RWPE1 (cell line): ENCODE results near the gene EGR4.

Source experiments
- CTCF ChIA-PET: fragments of 350-600 bp; sonication (Branson Sonifier 250); formaldehyde crosslinking; extraction: SDS; loops from one replicate; lab custom pipeline; 2021; lab: Yijun Ruan, JAX
- POLR2A ChIA-PET: fragments of 400-600 bp; formaldehyde crosslinking; extraction: SDS; loops from one replicate; lab custom pipeline; 2020; ENCODE audit warnings: antibody characterized with exemption; ENCODE audit not compliant: low non-redundant PET; lab: Yijun Ruan, JAX
- DNase-seq: peaks from one replicate; pipeline ENCODE4 v3.0.0; 2012; ENCODE audit warnings: low spot score
- H3K27ac ChIP-seq: fragments of 450-650 bp; 2 replicates; pipeline ENCODE4 v1.5.1; 2017
- TF ChIP-seq, protein P1 (sequence below): fragments of 450-650 bp; conservative IDR thresholded peaks from 2 replicates; pipeline ENCODE4 v1.5.1; 2017; ENCODE audit warnings: low read depth, mild to moderate bottlenecking

EGR4 gene

DNA sequence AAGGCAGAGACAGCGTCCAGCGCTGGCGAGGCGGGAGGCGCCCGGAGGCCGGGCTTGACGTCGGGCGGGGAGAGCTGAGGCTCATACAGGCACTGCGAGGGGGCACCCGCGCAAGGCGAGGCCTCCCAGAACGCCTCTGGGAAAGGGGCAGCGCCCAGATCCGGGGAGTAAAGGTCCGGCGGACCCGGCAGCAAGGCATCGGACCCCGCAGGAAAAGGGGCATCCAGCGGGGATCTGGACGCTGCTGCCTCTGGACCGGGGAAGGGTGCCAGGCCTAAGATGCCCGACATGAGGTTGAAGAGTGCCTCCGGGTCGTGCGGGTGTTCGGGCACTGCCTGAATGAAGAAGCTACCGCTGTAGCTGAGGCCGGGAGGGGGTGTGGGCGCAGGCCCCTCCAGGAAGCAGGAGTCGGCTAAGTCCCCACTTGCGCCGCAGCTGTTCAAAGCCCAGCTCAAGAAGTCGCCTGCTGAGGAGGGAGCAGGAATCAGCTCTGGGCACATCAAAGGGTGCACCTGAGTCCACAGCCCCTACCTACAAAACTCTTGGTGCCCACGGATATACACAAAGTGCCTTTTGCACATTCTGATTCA is 937 bp downstream of the EGR4 start:
- TF ChIP-seq, protein P1, sequence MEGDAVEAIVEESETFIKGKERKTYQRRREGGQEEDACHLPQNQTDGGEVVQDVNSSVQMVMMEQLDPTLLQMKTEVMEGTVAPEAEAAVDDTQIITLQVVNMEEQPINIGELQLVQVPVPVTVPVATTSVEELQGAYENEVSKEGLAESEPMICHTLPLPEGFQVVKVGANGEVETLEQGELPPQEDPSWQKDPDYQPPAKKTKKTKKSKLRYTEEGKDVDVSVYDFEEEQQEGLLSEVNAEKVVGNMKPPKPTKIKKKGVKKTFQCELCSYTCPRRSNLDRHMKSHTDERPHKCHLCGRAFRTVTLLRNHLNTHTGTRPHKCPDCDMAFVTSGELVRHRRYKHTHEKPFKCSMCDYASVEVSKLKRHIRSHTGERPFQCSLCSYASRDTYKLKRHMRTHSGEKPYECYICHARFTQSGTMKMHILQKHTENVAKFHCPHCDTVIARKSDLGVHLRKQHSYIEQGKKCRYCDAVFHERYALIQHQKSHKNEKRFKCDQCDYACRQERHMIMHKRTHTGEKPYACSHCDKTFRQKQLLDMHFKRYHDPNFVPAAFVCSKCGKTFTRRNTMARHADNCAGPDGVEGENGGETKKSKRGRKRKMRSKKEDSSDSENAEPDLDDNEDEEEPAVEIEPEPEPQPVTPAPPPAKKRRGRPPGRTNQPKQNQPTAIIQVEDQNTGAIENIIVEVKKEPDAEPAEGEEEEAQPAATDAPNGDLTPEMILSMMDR, result no peak
- DNase-seq, result no peak
- CTCF ChIA-PET, result interaction anchor here (1.0 to 1.2 kb wide), 2 partner anchors 22 to 23 kb away, joined by 6 to 7 read pairs; no protein-coding TSS in a partner anchor
- H3K27ac ChIP-seq, result no peak overlapping the region
- POLR2A ChIA-PET, result no interaction called here

DNA sequence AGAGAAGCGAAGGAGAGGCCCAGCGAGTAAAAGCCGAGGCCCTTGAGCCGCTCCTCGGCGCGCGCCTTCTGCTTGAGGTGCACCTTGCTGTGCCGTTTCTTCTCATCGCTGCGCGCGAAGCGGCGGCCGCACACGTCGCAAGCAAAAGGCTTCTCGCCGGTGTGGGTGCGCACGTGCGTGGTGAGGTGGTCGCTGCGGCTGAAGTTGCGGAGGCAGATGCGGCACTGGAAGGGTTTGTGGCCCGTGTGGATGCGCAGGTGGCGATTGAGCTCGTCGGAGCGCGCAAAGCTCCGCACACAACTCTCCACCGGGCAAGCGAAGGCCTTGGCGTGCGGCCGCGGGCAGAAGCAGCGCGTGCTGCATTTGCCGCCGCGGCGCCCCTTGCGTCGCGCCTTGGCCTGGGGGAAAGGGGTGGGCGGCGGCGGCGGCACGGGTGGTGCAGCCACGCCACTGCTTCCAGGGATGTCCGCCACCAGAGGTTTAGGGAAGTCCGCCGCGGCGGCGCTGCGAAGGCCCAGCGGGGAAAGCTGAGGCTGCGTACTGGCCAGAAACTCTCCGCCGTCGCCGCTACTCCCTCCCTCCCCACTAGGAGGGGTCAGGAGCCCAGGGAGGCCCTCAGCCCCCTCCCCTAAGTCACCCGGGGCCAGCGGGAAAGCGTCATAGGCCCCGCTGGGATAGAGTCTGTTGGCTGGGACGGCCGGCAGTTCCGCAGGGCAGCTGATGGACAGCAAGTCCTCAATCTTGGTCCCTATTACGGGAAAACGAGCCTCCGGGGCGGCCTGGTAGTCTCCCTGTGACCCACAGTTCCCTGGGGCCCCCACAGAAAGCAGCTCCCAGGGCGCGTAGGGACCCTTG is 1.7 kb downstream of the EGR4 start:
- TF ChIP-seq, protein P1, result no peak
- no peak overlapping the region for H3K27ac ChIP-seq
- CTCF ChIA-PET, result interaction anchor here (0.5 to 1.2 kb wide), 4 partner anchors 13 to 47 kb away, joined by 3 to 7 read pairs (median 3); no protein-coding TSS in a partner anchor
- DNase-seq, result no peak
- POLR2A ChIA-PET, result no interaction called here

DNA sequence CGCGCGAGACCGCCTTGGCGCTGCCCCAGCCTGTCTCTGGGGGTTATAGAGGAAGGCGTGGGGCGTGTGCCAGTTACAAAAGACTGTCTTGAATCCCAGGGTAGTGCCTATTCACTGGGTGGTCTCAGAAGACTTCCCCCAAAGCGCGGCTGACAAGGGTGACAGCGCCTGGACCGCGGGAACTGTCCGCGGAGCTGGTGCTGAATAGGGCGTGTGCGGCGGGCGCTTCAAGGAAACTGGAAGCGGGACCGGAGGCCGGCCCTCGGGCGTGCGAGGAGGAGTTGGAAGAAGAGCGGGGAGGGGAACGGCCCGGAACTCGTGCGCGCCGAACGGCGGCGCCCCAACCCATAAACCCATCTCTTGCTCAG is 2.3 kb downstream of the EGR4 start:
- ChIA-PET CTCF (interaction anchor here (0.5 to 1.0 kb wide), 3 partner anchors 13 to 46 kb away, joined by 3 read pairs; no protein-coding TSS in a partner anchor), POLR2A (no interaction called here)
- no peak overlapping the region for H3K27ac ChIP-seq
- DNase-seq, result peak; percentile 72
- TF ChIP-seq, protein P1, result no peak

DNA sequence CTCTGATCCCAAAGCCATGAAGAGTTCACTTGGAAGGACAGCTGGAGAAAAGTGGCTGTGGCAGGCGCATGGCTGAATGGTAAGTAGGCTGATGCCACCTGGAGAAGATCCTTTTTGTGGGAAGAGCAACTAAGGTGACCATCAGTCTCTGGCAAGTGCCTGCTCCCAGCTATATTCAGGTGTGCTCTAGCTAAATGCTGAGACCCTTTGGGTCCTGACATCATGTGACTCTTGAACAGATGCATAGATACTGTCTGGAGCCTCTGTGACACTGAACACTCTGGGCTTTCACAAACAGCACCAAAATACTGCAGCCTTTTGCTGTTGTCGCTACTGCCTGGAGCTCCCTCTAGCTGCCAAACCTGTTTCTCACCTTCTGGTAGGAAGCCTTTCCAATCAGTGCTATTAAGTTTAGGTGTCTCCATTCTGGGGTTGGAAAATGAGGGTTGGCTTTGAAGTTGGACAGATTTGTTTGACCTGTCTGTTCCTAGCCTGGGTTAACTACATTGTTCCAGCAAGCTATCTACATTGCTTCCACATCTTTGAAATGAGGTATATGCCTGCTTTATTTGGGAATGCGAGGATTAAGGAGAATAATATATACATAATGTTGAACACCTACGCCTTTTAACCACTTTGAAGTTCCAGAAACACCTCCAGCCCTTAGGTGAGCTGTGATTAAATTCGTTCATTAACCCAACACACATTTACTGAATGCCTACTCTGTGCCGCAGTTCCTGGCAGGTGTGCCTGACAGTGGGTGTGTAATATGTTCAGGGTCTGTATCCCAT is 3.1 kb downstream of the EGR4 start:
- no peak overlapping the region for H3K27ac ChIP-seq
- TF ChIP-seq, protein P1, result peak; percentile 42
- CTCF ChIA-PET, result interaction anchor here (0.6 to 1.0 kb wide), 4 partner anchors 12 to 54 kb away, joined by 3 read pairs; no protein-coding TSS in a partner anchor
- POLR2A ChIA-PET, result no interaction called here
- no peak for DNase-seq

DNA sequence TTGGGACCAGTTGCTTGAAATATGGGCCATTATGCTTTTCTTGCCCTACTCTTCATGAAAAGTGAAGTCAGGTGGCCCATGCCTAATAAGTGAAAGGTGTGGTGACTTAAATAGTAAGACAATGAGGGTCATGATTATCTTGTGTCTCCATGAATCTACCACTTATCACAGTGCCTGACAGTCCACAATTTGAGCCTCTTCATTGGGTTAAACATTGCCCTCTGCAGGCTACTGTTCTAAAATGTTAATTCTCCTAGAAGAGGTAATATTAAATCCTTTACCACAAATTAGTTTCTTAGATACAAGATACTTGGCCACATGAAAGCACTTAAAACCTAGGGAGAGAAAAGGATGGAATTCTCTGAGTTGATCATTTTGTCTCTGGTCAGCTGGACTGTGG is 4.0 kb downstream of the EGR4 start:
- H3K27ac ChIP-seq, result no peak overlapping the region
- DNase-seq, result no peak
- TF ChIP-seq, protein P1, result no peak
- ChIA-PET CTCF (interaction anchor here (1.4 kb wide), 1 partner anchor 21 kb away, joined by 5 read pairs; no protein-coding TSS in a partner anchor), POLR2A (no interaction called here)

DNA sequence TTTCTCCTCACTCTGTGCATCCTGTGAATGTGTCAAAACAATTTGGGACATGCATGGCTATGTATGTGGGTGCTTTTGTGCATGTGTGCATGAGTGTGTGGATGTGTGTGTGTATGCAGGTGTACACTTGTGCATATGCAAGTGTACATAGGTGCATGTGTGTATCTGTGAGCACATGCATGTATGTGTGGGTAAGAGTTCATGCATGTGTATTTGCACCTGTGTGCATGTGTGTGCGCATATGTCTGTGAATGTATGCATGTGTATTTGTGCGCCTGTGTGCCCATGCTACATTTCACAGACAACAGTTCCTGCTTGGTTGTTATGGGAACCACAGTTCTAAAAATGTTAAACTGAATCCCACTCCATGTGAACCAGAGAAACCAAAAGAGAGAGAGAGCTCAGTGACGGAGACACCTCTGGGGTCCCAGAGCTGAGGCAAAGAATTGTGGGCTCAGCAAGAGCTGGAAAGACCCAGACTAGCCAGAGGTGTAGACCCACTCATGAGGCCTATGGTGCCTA is 7.2 kb downstream of the EGR4 start:
- no peak overlapping the region for H3K27ac ChIP-seq
- TF ChIP-seq, protein P1, result no peak
- ChIA-PET CTCF (no interaction called here), POLR2A (no interaction called here)
- DNase-seq, result no peak
